ENCODE data around the gene NEURL3. TPM values are rescaled to one million over a fixed set of nuclear protein-coding genes. Genes with fewer than 3 reads are reported as not detected.

Gene NEURL3
- total and polyA plus RNA-seq, 2 donors (not counting 3 experiments of a cell fraction or from before 2014, with no cell fraction given): not detected

DNA sequence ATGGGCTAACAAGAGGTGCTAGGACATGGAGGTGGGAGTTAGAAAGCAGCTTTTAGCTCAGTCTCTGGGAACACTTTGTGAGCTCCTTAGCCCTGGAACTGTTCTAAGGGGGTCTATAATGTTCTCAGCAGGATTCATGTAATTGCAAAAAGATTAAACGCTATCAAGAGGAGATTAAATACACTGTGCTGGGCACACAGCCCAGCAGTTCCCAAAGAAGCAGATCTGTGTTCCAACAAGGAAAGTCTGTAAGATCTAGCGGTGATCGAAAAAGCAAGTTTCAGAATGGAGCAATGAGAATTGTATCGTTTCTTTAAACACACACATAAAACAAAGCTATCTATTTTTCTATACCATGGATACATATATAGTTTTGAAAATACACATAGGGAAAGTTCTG, 29.0 kb upstream of the NEURL3 start:
- Histone ChIP-seq H2AFZ (ENCODE audit: low read depth, low read length) (no peak overlapping the region), H3K79me2 (ENCODE audit: control insufficient read depth, insufficient read depth, low read length) (peaks cover 19% of the 10 kb centered on the region), H3K9me1 (replicated peaks; ENCODE audit: control insufficient read depth, extremely low read depth, insufficient read depth, low read length) (no peaks in the 10 kb centered on the region), H3K27ac (ENCODE audit: insufficient read depth, low read depth, low read length) (no peak overlapping the region), H4K20me1 (replicated peaks; ENCODE audit: control insufficient read depth, extremely low read depth, insufficient read depth, low read length) (no peaks in the 10 kb centered on the region), H3K4me2 (ENCODE audit: insufficient read depth, low read length) (no peak overlapping the region), H3K4me1 (ENCODE audit: control insufficient read depth, extremely low read depth, insufficient read depth, low read length) (peaks cover 36% of the 10 kb centered on the region), H3K9ac (replicated peaks; ENCODE audit: extremely low read depth, insufficient read depth, low read length) (no peak overlapping the region), H3K4me3 (replicated peaks in 1 of 3; ENCODE audit: insufficient read depth in 1 of 3, low read depth in 1 of 3, low read length in 3 of 3) (no peak overlapping the region), H3K9me3 (replicated peaks; ENCODE audit: control insufficient read depth, insufficient read depth, low read length) (no peaks in the 10 kb centered on the region), H3K27me3 (ENCODE audit: control insufficient read depth in 2 of 2, insufficient read depth in 2 of 2, low read length in 2 of 2) (no peaks in the 10 kb centered on the region), H3K36me3 (ENCODE audit: control insufficient read depth in 2 of 2, extremely low read depth in 1 of 2, insufficient read depth in 2 of 2, low read length in 2 of 2) (no peaks in the 10 kb centered on the region)
- dilution Hi-C loops (cut with MboI; ENCODE audit: extremely low pct_ligation_motif_present, low sequenced_read_pairs) (no loop called here), intact Hi-C loops (cut with micrococcal nuclease) (no loop called here)
- no TSS peak for BruUV-seq (replicated peaks)
- no peak for DNase-seq (ENCODE audit: low read depth, low spot score)
- CTCF ChIA-PET: interaction anchor here (0.7 to 3.8 kb wide), 3 partner anchors 16 to 25 kb away, joined by 3 to 33 read pairs (median 4); no protein-coding TSS in a partner anchor
- POLR2A ChIA-PET: no interaction called here
- no peak for TF ChIP-seq FOS (IDR thresholded peaks at IDR 0.05; ENCODE audit: borderline replicate concordance, insufficient read depth, low read length)
- no peak for TF ChIP-seq POLR2A (IDR thresholded peaks at IDR 0.05; ENCODE audit: low read depth, low read length)
- TF ChIP-seq MYC (IDR thresholded peaks at IDR 0.05; ENCODE audit: low read depth, low read length): no peak
- no peak for TF ChIP-seq EZH2 (IDR thresholded peaks at IDR 0.05; ENCODE audit: borderline replicate concordance, low read depth, low read length, severe bottlenecking)
- TF ChIP-seq JUN (IDR thresholded peaks at IDR 0.05; ENCODE audit: borderline replicate concordance, insufficient read depth, insufficient read length, low read depth): no peak
- TF ChIP-seq, protein P1, sequence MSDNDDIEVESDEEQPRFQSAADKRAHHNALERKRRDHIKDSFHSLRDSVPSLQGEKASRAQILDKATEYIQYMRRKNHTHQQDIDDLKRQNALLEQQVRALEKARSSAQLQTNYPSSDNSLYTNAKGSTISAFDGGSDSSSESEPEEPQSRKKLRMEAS (IDR thresholded peaks at IDR 0.05; ENCODE audit: insufficient read depth, insufficient read length): no peak
- TF ChIP-seq GATA2 (IDR thresholded peaks at IDR 0.05; ENCODE audit: insufficient read depth, insufficient read length, low read depth, low read length): no peak
- TF ChIP-seq, protein P2, sequence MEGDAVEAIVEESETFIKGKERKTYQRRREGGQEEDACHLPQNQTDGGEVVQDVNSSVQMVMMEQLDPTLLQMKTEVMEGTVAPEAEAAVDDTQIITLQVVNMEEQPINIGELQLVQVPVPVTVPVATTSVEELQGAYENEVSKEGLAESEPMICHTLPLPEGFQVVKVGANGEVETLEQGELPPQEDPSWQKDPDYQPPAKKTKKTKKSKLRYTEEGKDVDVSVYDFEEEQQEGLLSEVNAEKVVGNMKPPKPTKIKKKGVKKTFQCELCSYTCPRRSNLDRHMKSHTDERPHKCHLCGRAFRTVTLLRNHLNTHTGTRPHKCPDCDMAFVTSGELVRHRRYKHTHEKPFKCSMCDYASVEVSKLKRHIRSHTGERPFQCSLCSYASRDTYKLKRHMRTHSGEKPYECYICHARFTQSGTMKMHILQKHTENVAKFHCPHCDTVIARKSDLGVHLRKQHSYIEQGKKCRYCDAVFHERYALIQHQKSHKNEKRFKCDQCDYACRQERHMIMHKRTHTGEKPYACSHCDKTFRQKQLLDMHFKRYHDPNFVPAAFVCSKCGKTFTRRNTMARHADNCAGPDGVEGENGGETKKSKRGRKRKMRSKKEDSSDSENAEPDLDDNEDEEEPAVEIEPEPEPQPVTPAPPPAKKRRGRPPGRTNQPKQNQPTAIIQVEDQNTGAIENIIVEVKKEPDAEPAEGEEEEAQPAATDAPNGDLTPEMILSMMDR (IDR thresholded peaks at IDR 0.05; ENCODE audit: extremely low read depth in 1 of 2, insufficient read depth in 1 of 2, low read depth in 1 of 2, low read length in 2 of 2): no peak
- no peak for TF ChIP-seq POLR2AphosphoS5 (IDR thresholded peaks at IDR 0.05; ENCODE audit: insufficient read depth, low read depth, low read length)
- no peak for FAIRE-seq

Measured in endothelial cell of umbilical vein (primary cell).